GM23338 (cell line): Measurements from ENCODE around the gene STRBP. TPM values are rescaled to one million over a fixed set of nuclear protein-coding genes. Genes with fewer than 3 reads are reported as not detected.

Source experiments
- ATAC-seq: fragments of 200-7000 bp; cut with Tn5 transposase; 3 replicates; pipeline ENCODE4 v1.9.1; 2020
- DNase-seq: peaks from one replicate; pipeline ENCODE4 v3.0.0-alpha.2; 2015; ENCODE audit warnings: low spot score
- H2AFZ ChIP-seq: fragments of 200-600 bp; sonication (generic); 2 replicates; pipeline ENCODE4 v1.8.0; 2016; ENCODE audit warnings: antibody characterized with exemption, mild to moderate bottlenecking, moderate library complexity
- H3F3A ChIP-seq: fragments of 200-600 bp; sonication (generic); replicated peaks from 2 replicates; pipeline ENCODE4 v1.8.0; 2017; ENCODE audit warnings: antibody characterized with exemption, mixed run types, low read depth
- H3K27ac ChIP-seq: fragments of 200-600 bp; sonication (generic); 2 replicates; pipeline ENCODE4 v1.6.1; 2016; ENCODE audit warnings: low read depth
- H3K27me3 ChIP-seq: fragments of 200-600 bp; sonication (generic); 2 replicates; pipeline ENCODE4 v1.8.0; 2016; ENCODE audit warnings: mild to moderate bottlenecking, mixed run types, moderate library complexity; ENCODE audit not compliant: insufficient read depth
- H3K36me3 ChIP-seq: fragments of 200-600 bp; sonication (generic); 2 replicates; pipeline ENCODE4 v1.8.0; 2016; ENCODE audit warnings: mild to moderate bottlenecking; ENCODE audit not compliant: insufficient read depth
- H3K4me1 ChIP-seq: fragments of 200-600 bp; sonication (generic); 2 replicates; pipeline ENCODE4 v1.8.0; 2016; ENCODE audit warnings: mild to moderate bottlenecking, moderate library complexity; ENCODE audit not compliant: insufficient read depth
- H3K4me2 ChIP-seq: fragments of 200-600 bp; sonication (generic); 2 replicates; pipeline ENCODE4 v1.7.1; 2017; ENCODE audit warnings: mixed run types
- H3K4me3 ChIP-seq: fragments of 200-600 bp; sonication (generic); 2 replicates; pipeline ENCODE4 v1.6.1; 2016; ENCODE audit warnings: mixed run types
- H3K79me2 ChIP-seq: fragments of 200-600 bp; sonication (generic); replicated peaks from 2 replicates; pipeline ENCODE4 v1.8.0; 2017; ENCODE audit warnings: mild to moderate bottlenecking; ENCODE audit not compliant: insufficient read depth
- H3K9me2 ChIP-seq: fragments of 200-600 bp; sonication (generic); 2 replicates; pipeline ENCODE4 v1.8.0; 2017; ENCODE audit not compliant: insufficient read depth
- H4K20me1 ChIP-seq: fragments of 200-600 bp; sonication (generic); replicated peaks from 2 replicates; pipeline ENCODE4 v1.8.0; 2017; ENCODE audit warnings: mild to moderate bottlenecking; ENCODE audit not compliant: insufficient read depth
- H3K27ac Mint-ChIP-seq: 2 replicates; pipeline ENCODE4 v1.8.0; 2020; ENCODE audit warnings: inconsistent platforms, mild to moderate bottlenecking, moderate library complexity, mixed read lengths
- H3K27me3 Mint-ChIP-seq: 3 replicates; pipeline ENCODE4 v1.8.0; 2022; ENCODE audit warnings: low read depth, mild to moderate bottlenecking, moderate library complexity, mixed read lengths, inconsistent platforms; ENCODE audit not compliant: insufficient read depth, poor library complexity
- H3K36me3 Mint-ChIP-seq: 3 replicates; pipeline ENCODE4 v1.8.0; 2021; ENCODE audit warnings: low read depth, mild to moderate bottlenecking, inconsistent platforms, moderate library complexity, mixed read lengths
- H3K4me1 Mint-ChIP-seq: 3 replicates; pipeline ENCODE4 v1.8.0; 2020; ENCODE audit warnings: mild to moderate bottlenecking, inconsistent platforms, mixed read lengths
- H3K4me3 Mint-ChIP-seq: 3 replicates; pipeline ENCODE4 v1.8.0; 2021; ENCODE audit warnings: moderate library complexity, mild to moderate bottlenecking, inconsistent platforms, mixed read lengths
- H3K9me3 Mint-ChIP-seq: 3 replicates; pipeline ENCODE4 v1.8.0; 2020; ENCODE audit warnings: moderate library complexity, mild to moderate bottlenecking, inconsistent platforms, mixed read lengths
- CREB1 ChIP-seq: fragments of 250-450 bp; sonication (Bioruptor Pico); IDR thresholded peaks from 2 replicates; pipeline ENCODE4 v1.5.0; 2020; ENCODE audit warnings: low read depth, mild to moderate bottlenecking, moderate library complexity
- CTCF ChIP-seq, 2 experiments: fragments of 200-600 bp in 1 of 2; sonication (generic) in 1 of 2; conservative IDR thresholded peaks; 2 replicates each; pipeline versions ENCODE4 v1.5.1 to v1.6.1; 2016 to 2017; ENCODE audit warnings: antibody characterized with exemption in 2 of 2, low read depth in 2 of 2, mild to moderate bottlenecking in 2 of 2, moderate library complexity in 1 of 2
- ETS1 ChIP-seq: IDR thresholded peaks from 2 replicates; pipeline ENCODE4 v1.6.1; 2016; ENCODE audit warnings: antibody characterized with exemption
- EZH2 ChIP-seq: fragments of 200-600 bp; sonication (generic); IDR thresholded peaks from one replicate; pipeline ENCODE4 v1.8.0; 2017; ENCODE audit warnings: antibody characterized with exemption, mild to moderate bottlenecking, low read depth; ENCODE audit not compliant: unreplicated experiment
- EZH2phosphoT487 ChIP-seq: fragments of 200-600 bp; sonication (generic); IDR thresholded peaks from one replicate; pipeline ENCODE4 v1.8.1; 2018; ENCODE audit warnings: antibody characterized with exemption; ENCODE audit not compliant: unreplicated experiment
- JUNB ChIP-seq: IDR thresholded peaks from one replicate; pipeline ENCODE4 v1.6.1; 2016; ENCODE audit warnings: antibody characterized with exemption; ENCODE audit not compliant: unreplicated experiment
- NANOG ChIP-seq: IDR thresholded peaks from 2 replicates; pipeline ENCODE4 v1.6.1; 2016; ENCODE audit warnings: antibody characterized with exemption, borderline replicate concordance
- POLR2AphosphoS5 ChIP-seq: IDR thresholded peaks from 2 replicates; pipeline ENCODE4 v1.6.1; 2016; ENCODE audit warnings: antibody characterized with exemption, low read depth
- REST ChIP-seq: IDR thresholded peaks from one replicate; pipeline ENCODE4 v1.6.1; 2018; ENCODE audit warnings: antibody characterized with exemption; ENCODE audit not compliant: unreplicated experiment
- STAT1 ChIP-seq: IDR thresholded peaks from one replicate; pipeline ENCODE4 v1.6.1; 2016; ENCODE audit warnings: antibody characterized with exemption; ENCODE audit not compliant: unreplicated experiment
- ZNF114 ChIP-seq: fragments of 250-450 bp; sonication (Bioruptor Pico); IDR thresholded peaks from 2 replicates; pipeline ENCODE4 v1.5.0; 2020; ENCODE audit warnings: mild to moderate bottlenecking, moderate library complexity
- ZNF331 ChIP-seq: fragments of 250-450 bp; sonication (Bioruptor Pico); IDR thresholded peaks from 2 replicates; pipeline ENCODE4 v1.5.0; 2020; ENCODE audit warnings: low read depth, mild to moderate bottlenecking, moderate library complexity
- polyA plus RNA-seq: library from polyadenylated mRNA; unstranded; fragments of >200 nt; fragmentation: Nextera tagmentation; extraction: Ambion mirVana; gene quantifications from 2 replicates; pipeline ENCODE4 v1.2.1, GENCODE V29; 2016
- total RNA-seq: library from RNA; depleted of rRNA; stranded (reverse); fragments of >200 nt; shearing (Covaris generic); gene quantifications from 2 replicates; pipeline ENCODE4 v1.2.3, GENCODE V29; 2014
- TF ChIP-seq, protein P1 (sequence below): fragments of 250-450 bp; sonication (Bioruptor Pico); IDR thresholded peaks from 2 replicates; pipeline ENCODE4 v1.5.0; 2020; ENCODE audit warnings: mild to moderate bottlenecking, moderate library complexity

STRBP gene
- total and polyA plus RNA-seq, 2 experiments from 2014 or later: 80.5 to 116 TPM

GRCh38 chr9:123105490-123105889 lies 162.9 kb downstream of the STRBP start:
- no peak overlapping the region for H3K27ac ChIP-seq
- no peak overlapping the region for H3K4me3 Mint-ChIP-seq

More at GRCh38 chr9:123105490-123105889, 162.9 kb downstream of the STRBP start:
- Histone ChIP-seq H3K4me3 (no peak overlapping the region), H3K4me1 (peaks cover 10% of the 10 kb centered on the region; the same call in 1 of the 2 replicates), H3K79me2 (no peaks in the 10 kb centered on the region), H3K27me3 (no peaks in the 10 kb centered on the region), H3K36me3 (peaks cover 4% of the 10 kb centered on the region), H3K9me2 (no peaks in the 10 kb centered on the region), H3K4me2 (no peak overlapping the region), H2AFZ (no peak overlapping the region), H4K20me1 (peaks cover 4% of the 10 kb centered on the region; the same call in 1 of the 2 replicates), H3F3A (peaks cover 6% of the 10 kb centered on the region; the same call in 1 of the 2 replicates)
- Mint-ChIP-seq H3K27ac (no peak overlapping the region), H3K36me3 (peaks cover 61% of the 10 kb centered on the region), H3K4me1 (peaks cover 25% of the 10 kb centered on the region), H3K9me3 (no peaks in the 10 kb centered on the region), H3K27me3 (peaks cover 11% of the 10 kb centered on the region)
- DNase-seq (no peak), ATAC-seq (no peak)
- TF ChIP-seq CTCF (conservative IDR thresholded peaks at IDR 0.05; ENCODE audit: low read depth in 2 of 2) (no peak), NANOG (no peak), ETS1 (no peak), ZNF114 (no peak), EZH2phosphoT487 (no peak), CREB1 (CRISPR knock-in tag) (no peak), STAT1 (no peak), JUNB (no peak), ZNF331 (CRISPR knock-in tag) (no peak), REST (no peak), POLR2AphosphoS5 (no peak), EZH2 (no peak)
- TF ChIP-seq, protein P1, sequence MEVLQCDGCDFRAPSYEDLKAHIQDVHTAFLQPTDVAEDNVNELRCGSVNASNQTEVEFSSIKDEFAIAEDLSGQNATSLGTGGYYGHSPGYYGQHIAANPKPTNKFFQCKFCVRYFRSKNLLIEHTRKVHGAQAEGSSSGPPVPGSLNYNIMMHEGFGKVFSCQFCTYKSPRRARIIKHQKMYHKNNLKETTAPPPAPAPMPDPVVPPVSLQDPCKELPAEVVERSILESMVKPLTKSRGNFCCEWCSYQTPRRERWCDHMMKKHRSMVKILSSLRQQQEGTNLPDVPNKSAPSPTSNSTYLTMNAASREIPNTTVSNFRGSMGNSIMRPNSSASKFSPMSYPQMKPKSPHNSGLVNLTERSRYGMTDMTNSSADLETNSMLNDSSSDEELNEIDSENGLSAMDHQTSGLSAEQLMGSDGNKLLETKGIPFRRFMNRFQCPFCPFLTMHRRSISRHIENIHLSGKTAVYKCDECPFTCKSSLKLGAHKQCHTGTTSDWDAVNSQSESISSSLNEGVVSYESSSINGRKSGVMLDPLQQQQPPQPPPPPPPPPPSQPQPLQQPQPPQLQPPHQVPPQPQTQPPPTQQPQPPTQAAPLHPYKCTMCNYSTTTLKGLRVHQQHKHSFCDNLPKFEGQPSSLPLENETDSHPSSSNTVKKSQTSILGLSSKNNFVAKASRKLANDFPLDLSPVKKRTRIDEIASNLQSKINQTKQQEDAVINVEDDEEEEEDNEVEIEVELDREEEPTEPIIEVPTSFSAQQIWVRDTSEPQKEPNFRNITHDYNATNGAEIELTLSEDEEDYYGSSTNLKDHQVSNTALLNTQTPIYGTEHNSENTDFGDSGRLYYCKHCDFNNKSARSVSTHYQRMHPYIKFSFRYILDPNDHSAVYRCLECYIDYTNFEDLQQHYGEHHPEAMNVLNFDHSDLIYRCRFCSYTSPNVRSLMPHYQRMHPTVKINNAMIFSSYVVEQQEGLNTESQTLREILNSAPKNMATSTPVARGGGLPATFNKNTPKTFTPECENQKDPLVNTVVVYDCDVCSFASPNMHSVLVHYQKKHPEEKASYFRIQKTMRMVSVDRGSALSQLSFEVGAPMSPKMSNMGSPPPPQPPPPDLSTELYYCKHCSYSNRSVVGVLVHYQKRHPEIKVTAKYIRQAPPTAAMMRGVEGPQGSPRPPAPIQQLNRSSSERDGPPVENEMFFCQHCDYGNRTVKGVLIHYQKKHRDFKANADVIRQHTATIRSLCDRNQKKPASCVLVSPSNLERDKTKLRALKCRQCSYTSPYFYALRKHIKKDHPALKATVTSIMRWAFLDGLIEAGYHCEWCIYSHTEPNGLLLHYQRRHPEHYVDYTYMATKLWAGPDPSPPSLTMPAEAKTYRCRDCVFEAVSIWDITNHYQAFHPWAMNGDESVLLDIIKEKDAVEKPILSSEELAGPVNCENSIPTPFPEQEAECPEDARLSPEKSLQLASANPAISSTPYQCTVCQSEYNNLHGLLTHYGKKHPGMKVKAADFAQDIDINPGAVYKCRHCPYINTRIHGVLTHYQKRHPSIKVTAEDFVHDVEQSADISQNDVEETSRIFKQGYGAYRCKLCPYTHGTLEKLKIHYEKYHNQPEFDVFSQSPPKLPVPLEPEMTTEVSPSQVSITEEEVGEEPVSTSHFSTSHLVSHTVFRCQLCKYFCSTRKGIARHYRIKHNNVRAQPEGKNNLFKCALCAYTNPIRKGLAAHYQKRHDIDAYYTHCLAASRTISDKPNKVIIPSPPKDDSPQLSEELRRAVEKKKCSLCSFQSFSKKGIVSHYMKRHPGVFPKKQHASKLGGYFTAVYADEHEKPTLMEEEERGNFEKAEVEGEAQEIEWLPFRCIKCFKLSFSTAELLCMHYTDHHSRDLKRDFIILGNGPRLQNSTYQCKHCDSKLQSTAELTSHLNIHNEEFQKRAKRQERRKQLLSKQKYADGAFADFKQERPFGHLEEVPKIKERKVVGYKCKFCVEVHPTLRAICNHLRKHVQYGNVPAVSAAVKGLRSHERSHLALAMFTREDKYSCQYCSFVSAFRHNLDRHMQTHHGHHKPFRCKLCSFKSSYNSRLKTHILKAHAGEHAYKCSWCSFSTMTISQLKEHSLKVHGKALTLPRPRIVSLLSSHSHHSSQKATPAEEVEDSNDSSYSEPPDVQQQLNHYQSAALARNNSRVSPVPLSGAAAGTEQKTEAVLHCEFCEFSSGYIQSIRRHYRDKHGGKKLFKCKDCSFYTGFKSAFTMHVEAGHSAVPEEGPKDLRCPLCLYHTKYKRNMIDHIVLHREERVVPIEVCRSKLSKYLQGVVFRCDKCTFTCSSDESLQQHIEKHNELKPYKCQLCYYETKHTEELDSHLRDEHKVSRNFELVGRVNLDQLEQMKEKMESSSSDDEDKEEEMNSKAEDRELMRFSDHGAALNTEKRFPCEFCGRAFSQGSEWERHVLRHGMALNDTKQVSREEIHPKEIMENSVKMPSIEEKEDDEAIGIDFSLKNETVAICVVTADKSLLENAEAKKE (CRISPR knock-in tag): no peak
